Gastrocnemius medialis (tissue), 4 donors: ENCODE data around the gene SLC22A5. TPM values are rescaled to one million over a fixed set of nuclear protein-coding genes. Genes with fewer than 3 reads are reported as not detected.

Source experiments
- ATAC-seq, 2 donors: fragments of 150-250 bp; one replicate each; pipeline ENCODE4 v1.9.1; 2016
- DNase-seq, 2 donors: peaks; one replicate each; pipeline ENCODE4 v3.0.0-alpha.2; 2019
- H3K27ac ChIP-seq, 4 donors: fragments of 200-600 bp; sonication (generic); 1 replicate in 1 of 4; 2 replicates in 3 of 4; pipeline ENCODE4 v1.5.1; 2016 to 2018; ENCODE audit warnings: mild to moderate bottlenecking in 2 of 4, moderate library complexity in 1 of 4
- H3K27me3 ChIP-seq, 3 donors: fragments of 200-600 bp; sonication (generic) in 2 of 3; 1 replicate in 1 of 3; 2 replicates in 2 of 3; pipeline versions ENCODE4 v1.5.1 to v1.6.0; 2016 to 2019; ENCODE audit warnings: mild to moderate bottlenecking in 1 of 3, moderate library complexity in 1 of 3
- H3K36me3 ChIP-seq, 2 donors: fragments of 200-600 bp; sonication (generic) in 1 of 2; one replicate each; pipeline ENCODE4 v1.5.1; 2017 to 2018
- H3K4me1 ChIP-seq, 2 donors: fragments of 200-600 bp; sonication (generic) in 1 of 2; one replicate each; pipeline ENCODE4 v1.5.1; 2016 to 2017; ENCODE audit warnings: mild to moderate bottlenecking in 2 of 2
- H3K4me3 ChIP-seq, 4 donors: fragments of 200-600 bp; sonication (generic) in 3 of 4; 1 replicate in 1 of 4; 2 replicates in 3 of 4; pipeline ENCODE4 v1.5.1; 2016 to 2019; ENCODE audit warnings: mild to moderate bottlenecking in 2 of 4
- H3K9me3 ChIP-seq, 3 donors: fragments of 200-600 bp; sonication (generic) in 2 of 3; 1 replicate in 1 of 3; 2 replicates in 2 of 3; pipeline ENCODE4 v1.5.1; 2016 to 2019
- CTCF ChIP-seq, 5 experiments: fragments of 450-650 bp in 3 of 5; fragments of 200-600 bp in 2 of 5; sonication (generic) in 2 of 5; IDR thresholded peaks in 4 of 5; conservative IDR thresholded peaks in 1 of 5; 1 replicate in 4 of 5; 2 replicates in 1 of 5; pipeline ENCODE4 v1.5.1; 2016 to 2019; ENCODE audit warnings: antibody characterized with exemption in 5 of 5, mild to moderate bottlenecking in 3 of 5, moderate library complexity in 3 of 5
- POLR2A ChIP-seq, 2 donors: fragments of 450-650 bp; IDR thresholded peaks; one replicate each; pipeline ENCODE4 v1.6.1; 2017; ENCODE audit warnings: antibody characterized with exemption in 2 of 2, mild to moderate bottlenecking in 2 of 2, moderate library complexity in 2 of 2
- in situ Hi-C, 4 donors: fragments of 200-750 bp; cut with MboI; loops; one replicate each; pipeline versions ENCODE4 v1.15.0 to v1.8.0; 2017; ENCODE audit warnings: low sequenced_read_pairs in 4 of 4
- intact Hi-C: fragments of 100-400 bp; cut with DNase I; formaldehyde crosslinking; loops from one replicate; pipeline ENCODE4 v1.15.1; 2023; ENCODE audit warnings: low total_unique reads
- total RNA-seq, 4 donors: library from RNA; depleted of rRNA; stranded (reverse); fragments of >200 nt; gene quantifications; one replicate each; pipeline versions ENCODE4 v1.1.0 to v1.2.3, GENCODE V29; 2016

SLC22A5 gene
- total RNA-seq, 4 donors from 2014 or later = 56.2 to 116 (median 79.2) TPM

DNA sequence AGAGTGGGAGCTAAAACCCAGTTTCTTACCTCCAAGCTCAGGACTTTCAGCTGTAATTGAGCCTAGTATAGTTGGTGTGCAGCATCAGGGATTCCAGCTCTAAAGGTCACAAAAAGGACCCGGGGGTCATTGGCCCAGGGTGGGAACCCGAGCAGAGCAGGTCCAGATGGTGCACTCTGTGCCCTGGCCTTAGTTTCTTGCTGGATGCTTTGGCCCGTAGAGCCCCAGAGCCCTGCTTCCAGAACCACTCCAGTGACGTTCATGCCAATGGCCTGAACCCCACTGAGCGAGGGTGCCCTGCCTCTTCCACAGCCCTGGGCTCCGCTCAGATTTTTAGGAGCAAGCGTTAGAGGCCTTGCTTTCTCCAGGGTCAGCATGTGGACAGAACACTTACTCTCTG, 8.2 kb downstream of the SLC22A5 start:
- ATAC-seq = no peak
- H3K27ac ChIP-seq = peak overlapping the region; percentile 77 to 99 (median 90)

DNA sequence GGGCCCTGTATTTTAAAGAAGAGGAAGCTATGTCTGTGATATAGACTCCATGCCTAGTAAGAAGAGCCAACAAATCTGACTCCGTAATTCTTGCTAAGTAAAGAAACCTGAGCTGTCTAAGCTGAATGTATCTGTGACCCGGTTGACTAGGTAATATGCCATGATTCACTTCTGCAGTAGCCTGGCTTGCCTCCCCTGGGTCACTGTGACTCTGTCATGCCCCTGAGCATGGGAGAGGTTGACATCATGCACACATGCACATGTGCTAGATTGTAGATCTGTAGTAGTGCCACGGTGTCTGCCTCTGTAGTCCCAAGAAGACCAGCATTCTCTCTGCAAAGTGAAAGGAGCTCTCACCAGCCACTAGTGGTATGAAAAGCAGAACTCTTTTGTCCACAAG, 9.1 kb downstream of the SLC22A5 start:
- H3K4me3 ChIP-seq = no peak overlapping the region
- in situ Hi-C loops (loop anchor here in 2 of 4 donors (10.0 to 25.0 kb wide), 2 partner anchors 104 to 484 kb away; partner anchors contain the start of genes GDF9 (in 2 of the 2), LEAP2 (in 2 of the 2) and UQCRQ (in 2 of the 2)), intact Hi-C loops (loop anchor here (5.0 to 10.0 kb wide), 2 partner anchors 34 to 1626 kb away; partner anchors contain the start of gene VDAC1)
- H3K9me3 ChIP-seq = no peaks in the 10 kb centered on the region
- TF ChIP-seq POLR2A (IDR thresholded peaks at IDR 0.05) = peak; percentile 29 to 56
- no peak for TF ChIP-seq CTCF (IDR thresholded peaks at IDR 0.05 in 4 of 5, conservative IDR thresholded peaks at IDR 0.05 in 1 of 5)
- H3K36me3 ChIP-seq = peaks cover 0 to 17% of the 10 kb centered on the region in 2 donors
- peak overlapping the region; percentile 77 to 99 (median 90) for H3K27ac ChIP-seq
- ATAC-seq = peak; percentile 87 to 95
- no peaks in the 10 kb centered on the region for H3K27me3 ChIP-seq
- peak; percentile 83 for DNase-seq
- peaks cover 50 to 57% of the 10 kb centered on the region in 2 donors for H3K4me1 ChIP-seq

More for the DNA sequence above, 8.2 kb downstream of the SLC22A5 start:
- Histone ChIP-seq H3K36me3 (peaks cover 0 to 17% of the 10 kb centered on the region in 2 donors), H3K4me1 (peaks cover 57 to 64% of the 10 kb centered on the region in 2 donors), H3K4me3 (no peak overlapping the region), H3K9me3 (no peaks in the 10 kb centered on the region), H3K27me3 (no peaks in the 10 kb centered on the region)
- intact Hi-C loops = loop anchor here (5.0 to 10.0 kb wide), 2 partner anchors 35 to 1627 kb away; partner anchors contain the start of gene VDAC1
- in situ Hi-C loops = loop anchor here in 2 of 4 donors (10.0 to 25.0 kb wide), 2 partner anchors 103 to 485 kb away; partner anchors contain the start of genes GDF9 (in 2 of the 2), LEAP2 (in 2 of the 2) and UQCRQ (in 2 of the 2)
- TF ChIP-seq POLR2A (IDR thresholded peaks at IDR 0.05) (no peak), CTCF (IDR thresholded peaks at IDR 0.05 in 4 of 5, conservative IDR thresholded peaks at IDR 0.05 in 1 of 5) (no peak)
- DNase-seq = no peak

- DNase-seq (no peak), ATAC-seq (no peak)
- intact Hi-C loops = no loop called here
- in situ Hi-C loops = loop anchor here in 3 of 4 donors (5.0 to 25.0 kb wide), 3 partner anchors 122 to 482 kb away; partner anchors contain the start of genes GDF9 (in 2 of the 3), LEAP2 (in 2 of the 3) and UQCRQ (in 2 of the 3)
- Histone ChIP-seq H3K9me3 (no peaks in the 10 kb centered on the region), H3K27me3 (no peaks in the 10 kb centered on the region), H3K36me3 (peaks cover 0 to 31% of the 10 kb centered on the region in 2 donors), H3K4me3 (no peak overlapping the region), H3K27ac (peak overlapping the region; percentile 77 to 99 (median 90)), H3K4me1 (peaks cover 37 to 42% of the 10 kb centered on the region in 2 donors)
- no peak for TF ChIP-seq CTCF (IDR thresholded peaks at IDR 0.05 in 4 of 5, conservative IDR thresholded peaks at IDR 0.05 in 1 of 5)
- no peak for TF ChIP-seq POLR2A (IDR thresholded peaks at IDR 0.05)
These were observed 10.5 kb downstream of the SLC22A5 start for GRCh38 chr5:132380047-132380446.

- DNase-seq (no peak), ATAC-seq (no peak)
- peaks cover 36 to 42% of the 10 kb centered on the region in 2 donors for H3K4me1 ChIP-seq
- TF ChIP-seq POLR2A (IDR thresholded peaks at IDR 0.05) = no peak
- no peak for TF ChIP-seq CTCF (IDR thresholded peaks at IDR 0.05 in 4 of 5, conservative IDR thresholded peaks at IDR 0.05 in 1 of 5)
- peaks cover 0 to 33% of the 10 kb centered on the region in 2 donors for H3K36me3 ChIP-seq
- no peaks in the 10 kb centered on the region for H3K9me3 ChIP-seq
- H3K27ac ChIP-seq = peak overlapping the region in 3 of 4 donors; percentile 8 to 99 (median 77)
- H3K27me3 ChIP-seq = no peaks in the 10 kb centered on the region
- intact Hi-C loops (no loop called here), in situ Hi-C loops (loop anchor here in 3 of 4 donors (5.0 to 25.0 kb wide), 3 partner anchors 122 to 482 kb away; partner anchors contain the start of genes GDF9 (in 2 of the 3), LEAP2 (in 2 of the 3) and UQCRQ (in 2 of the 3))
- no peak overlapping the region for H3K4me3 ChIP-seq
These were observed 11.2 kb downstream of the SLC22A5 start for GRCh38 chr5:132380741-132381140.
